Peyer's patch (tissue), 4 donors: ENCODE results near the gene APBA1.

Experiments used
- POLR2A ChIP-seq, 2 donors: fragments of 450-650 bp; IDR thresholded peaks; one replicate each; pipeline ENCODE4 v1.5.1; 2017; ENCODE audit warnings: antibody characterized with exemption in 2 of 2, mild to moderate bottlenecking in 2 of 2, moderate library complexity in 2 of 2
- TF ChIP-seq, protein P1 (sequence below), 6 experiments: fragments of 450-650 bp in 4 of 6; fragments of 200-600 bp in 2 of 6; sonication (generic) in 1 of 6; IDR thresholded peaks; one replicate each; pipeline ENCODE4 v1.5.1; 2017 to 2019; ENCODE audit warnings: antibody characterized with exemption in 6 of 6, mild to moderate bottlenecking in 3 of 6, moderate library complexity in 1 of 6

GRCh38 chr9:69515810-69516209 lies 156.4 kb downstream of the APBA1 start:
- TF ChIP-seq, protein P1, sequence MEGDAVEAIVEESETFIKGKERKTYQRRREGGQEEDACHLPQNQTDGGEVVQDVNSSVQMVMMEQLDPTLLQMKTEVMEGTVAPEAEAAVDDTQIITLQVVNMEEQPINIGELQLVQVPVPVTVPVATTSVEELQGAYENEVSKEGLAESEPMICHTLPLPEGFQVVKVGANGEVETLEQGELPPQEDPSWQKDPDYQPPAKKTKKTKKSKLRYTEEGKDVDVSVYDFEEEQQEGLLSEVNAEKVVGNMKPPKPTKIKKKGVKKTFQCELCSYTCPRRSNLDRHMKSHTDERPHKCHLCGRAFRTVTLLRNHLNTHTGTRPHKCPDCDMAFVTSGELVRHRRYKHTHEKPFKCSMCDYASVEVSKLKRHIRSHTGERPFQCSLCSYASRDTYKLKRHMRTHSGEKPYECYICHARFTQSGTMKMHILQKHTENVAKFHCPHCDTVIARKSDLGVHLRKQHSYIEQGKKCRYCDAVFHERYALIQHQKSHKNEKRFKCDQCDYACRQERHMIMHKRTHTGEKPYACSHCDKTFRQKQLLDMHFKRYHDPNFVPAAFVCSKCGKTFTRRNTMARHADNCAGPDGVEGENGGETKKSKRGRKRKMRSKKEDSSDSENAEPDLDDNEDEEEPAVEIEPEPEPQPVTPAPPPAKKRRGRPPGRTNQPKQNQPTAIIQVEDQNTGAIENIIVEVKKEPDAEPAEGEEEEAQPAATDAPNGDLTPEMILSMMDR (IDR thresholded peaks at IDR 0.05), result no peak
- no peak for TF ChIP-seq POLR2A (IDR thresholded peaks at IDR 0.05)
